ENCODE results near the gene ATF4.
A peak's percentile ranks its signal among the peaks of the same experiment; 100 is the strongest.

Gene ATF4

DNA sequence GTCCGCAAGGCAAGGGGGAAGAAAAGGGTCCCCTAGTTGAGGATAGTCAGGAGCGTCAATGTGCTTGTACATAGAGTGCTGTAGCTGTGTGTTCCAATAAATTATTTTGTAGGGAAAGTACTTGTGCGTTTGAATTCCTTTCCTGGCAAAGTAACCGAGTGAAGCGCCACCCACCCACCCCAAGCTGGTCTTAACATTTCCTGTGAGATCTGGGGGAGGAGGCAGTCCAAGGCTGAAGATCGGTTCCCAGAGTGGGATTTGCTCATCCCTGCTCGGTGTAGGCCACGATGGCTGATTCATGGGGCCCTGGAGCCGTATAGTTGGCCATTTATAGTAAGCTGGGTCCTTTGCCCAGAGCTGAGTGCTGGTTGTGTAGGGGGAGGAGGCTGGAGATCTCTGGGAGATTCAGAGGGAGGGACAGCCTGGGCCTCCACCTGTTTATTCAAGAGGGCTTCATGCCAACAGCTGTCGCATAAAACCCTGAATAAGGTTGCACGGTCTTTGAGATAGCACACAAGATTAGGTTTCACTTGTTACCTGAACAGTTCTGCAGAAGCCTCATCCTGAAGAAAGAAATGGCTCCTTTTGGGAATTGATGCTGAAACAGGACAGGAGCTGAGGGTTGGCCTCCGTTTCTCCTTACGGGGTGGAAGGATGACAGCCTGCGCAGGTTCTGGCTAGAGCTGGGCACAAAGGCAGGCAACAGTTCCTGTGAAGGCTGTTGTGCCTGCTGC is 2.4 kb downstream of the ATF4 start:
- TF ChIP-seq, protein P1, sequence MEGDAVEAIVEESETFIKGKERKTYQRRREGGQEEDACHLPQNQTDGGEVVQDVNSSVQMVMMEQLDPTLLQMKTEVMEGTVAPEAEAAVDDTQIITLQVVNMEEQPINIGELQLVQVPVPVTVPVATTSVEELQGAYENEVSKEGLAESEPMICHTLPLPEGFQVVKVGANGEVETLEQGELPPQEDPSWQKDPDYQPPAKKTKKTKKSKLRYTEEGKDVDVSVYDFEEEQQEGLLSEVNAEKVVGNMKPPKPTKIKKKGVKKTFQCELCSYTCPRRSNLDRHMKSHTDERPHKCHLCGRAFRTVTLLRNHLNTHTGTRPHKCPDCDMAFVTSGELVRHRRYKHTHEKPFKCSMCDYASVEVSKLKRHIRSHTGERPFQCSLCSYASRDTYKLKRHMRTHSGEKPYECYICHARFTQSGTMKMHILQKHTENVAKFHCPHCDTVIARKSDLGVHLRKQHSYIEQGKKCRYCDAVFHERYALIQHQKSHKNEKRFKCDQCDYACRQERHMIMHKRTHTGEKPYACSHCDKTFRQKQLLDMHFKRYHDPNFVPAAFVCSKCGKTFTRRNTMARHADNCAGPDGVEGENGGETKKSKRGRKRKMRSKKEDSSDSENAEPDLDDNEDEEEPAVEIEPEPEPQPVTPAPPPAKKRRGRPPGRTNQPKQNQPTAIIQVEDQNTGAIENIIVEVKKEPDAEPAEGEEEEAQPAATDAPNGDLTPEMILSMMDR (conservative IDR thresholded peaks at IDR 0.05) = no peak
- H3K27ac ChIP-seq = peak overlapping the region; percentile 98

DNA sequence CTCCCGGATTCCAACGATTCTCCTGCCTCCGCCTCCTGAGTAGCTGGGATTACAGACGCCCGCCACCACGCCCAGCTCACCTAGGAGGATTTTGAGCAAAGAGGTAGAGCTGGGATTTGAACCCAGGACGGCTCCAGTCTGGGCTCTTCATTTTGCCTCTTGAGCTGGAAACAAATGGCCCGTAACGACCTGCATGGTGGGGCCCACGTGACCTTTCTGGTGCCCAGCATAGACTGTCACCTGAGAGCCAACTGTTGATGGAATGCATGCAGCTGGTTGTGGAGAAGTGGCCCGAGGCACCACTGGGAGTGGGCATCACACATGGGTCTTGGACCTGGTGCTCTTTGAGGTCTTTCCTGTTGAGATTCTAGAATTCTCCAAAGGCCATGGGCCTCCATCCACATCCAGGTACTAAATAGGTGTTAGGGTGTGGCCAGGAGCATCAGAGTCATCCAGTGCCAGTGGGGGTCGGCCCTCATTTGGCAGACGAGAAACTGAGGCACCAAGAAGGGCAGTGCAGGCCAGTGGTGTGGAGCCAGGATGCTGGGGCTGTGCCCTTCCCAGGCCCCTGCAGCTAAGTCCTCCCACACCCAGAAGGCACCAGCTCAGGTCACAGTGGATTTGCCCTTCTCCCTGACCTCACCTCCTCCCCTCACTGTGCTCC is 3.9 kb downstream of the ATF4 start:
- TF ChIP-seq, protein P1 (conservative IDR thresholded peaks at IDR 0.05) = no peak
- H3K27ac ChIP-seq = peak overlapping the region; percentile 98

DNA sequence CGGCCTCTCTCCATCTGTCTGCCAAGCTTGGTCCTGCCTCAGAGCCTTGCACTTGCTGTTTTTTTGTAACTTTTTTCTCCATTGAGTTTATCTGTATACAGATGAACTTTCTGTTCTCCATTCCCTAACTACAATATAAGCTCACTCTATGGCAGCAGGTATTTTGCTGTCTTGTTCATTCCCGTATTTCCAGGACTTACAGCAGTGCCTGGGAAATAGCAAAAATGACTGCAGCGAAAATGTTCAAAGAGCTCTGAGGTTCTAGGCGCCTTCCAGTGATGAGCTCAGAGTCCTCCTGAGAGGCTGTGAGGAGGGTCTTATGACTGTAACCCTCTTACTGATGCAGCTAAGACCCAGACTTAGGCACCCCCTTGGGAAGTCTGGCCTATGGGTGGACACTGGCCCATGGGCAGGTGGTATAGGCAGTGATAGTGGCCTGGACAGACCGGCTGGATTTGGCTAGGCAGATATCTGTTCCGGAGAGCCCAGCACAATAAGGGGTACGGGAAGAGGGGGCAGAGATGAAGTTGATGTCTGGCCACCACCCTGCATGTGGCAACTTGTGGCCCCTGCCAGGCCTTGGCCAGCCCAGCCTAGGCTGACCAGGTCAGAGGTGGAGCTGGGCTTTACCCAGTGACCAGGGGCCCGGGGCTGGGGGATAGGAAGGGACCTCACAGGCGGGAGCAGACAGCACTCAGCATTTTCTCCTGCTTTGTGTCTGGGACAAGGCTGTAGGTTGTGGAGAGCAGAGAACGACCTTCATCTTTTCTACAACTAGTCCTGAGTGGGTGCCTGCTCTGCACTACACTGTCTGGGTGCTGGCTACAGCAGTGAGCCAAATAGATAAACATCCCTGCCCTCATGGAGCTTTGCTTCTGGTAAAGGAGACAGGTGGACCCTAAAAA is 4.6 kb downstream of the ATF4 start:
- TF ChIP-seq, protein P1 (conservative IDR thresholded peaks at IDR 0.05) = no peak
- H3K27ac ChIP-seq = peak overlapping the region; percentile 98

DNA sequence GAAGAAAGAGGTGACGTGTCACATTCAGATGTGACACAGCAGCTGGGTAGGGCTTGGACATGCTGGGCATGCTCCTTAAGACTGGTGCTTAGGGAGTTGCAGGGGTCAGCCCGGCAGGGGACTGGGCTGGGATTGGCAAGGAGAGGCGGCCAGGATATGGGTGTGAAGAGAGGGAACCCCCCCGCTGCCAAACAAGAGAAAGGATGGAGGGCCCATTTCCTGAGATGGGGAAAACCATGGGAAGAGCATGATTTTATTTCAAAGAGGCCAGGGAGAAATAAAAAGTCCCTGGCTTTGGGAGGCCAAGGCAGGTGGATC is 5.3 kb downstream of the ATF4 start:
- TF ChIP-seq, protein P1 (conservative IDR thresholded peaks at IDR 0.05) = no peak

DNA sequence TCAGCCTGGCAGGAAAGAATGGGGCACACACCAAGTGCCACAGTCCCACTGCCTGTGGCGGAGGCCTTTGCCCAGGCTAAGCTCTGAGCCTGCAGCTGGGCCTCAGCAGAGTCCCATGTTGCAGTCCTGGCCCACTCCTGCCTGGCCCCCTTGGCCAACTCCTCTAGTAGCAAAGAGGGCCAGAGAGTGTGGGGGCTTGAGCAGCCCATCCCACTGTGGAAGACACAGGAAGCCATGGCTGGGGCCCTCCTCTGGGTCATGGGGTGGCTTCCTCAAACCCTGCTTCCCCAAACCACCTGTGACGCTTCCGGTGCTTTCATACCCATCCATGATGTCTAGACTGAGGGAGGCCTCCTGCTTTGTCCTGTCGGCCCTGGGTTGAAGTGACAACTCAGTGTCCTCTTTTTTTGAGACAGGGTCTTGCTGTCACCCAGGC is 6.4 kb downstream of the ATF4 start:
- H3K27ac ChIP-seq = peak overlapping the region; percentile 98
- TF ChIP-seq, protein P1 (conservative IDR thresholded peaks at IDR 0.05) = no peak

More for the DNA sequence above, 5.3 kb downstream of the ATF4 start:
- H3K27ac ChIP-seq = peak overlapping the region; percentile 98

DNA sequence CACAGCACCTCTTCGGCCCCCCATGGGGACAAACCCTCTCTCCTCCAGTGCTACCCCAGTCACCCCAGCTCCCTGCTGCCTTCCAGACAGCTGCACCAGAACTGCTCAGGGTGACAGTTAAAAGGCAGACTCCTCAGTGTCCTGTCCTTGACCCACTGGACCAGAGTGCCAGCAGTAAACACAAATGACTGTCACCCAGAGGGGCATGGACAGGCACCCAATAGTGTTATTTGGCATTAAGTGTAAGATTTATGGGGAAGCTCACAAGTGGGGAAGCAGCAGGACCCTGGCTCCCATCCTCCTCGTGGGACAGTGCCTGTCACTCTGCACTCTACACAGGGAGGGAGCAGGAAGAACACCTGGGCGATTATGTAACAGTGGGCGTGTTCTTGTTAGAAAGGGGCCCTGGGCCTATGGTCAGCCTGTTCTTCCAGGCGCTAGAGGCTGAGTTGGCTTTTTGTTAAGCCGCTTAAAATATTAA is 7.2 kb downstream of the ATF4 start:
- H3K27ac ChIP-seq = peak overlapping the region; percentile 98
- TF ChIP-seq, protein P1 (conservative IDR thresholded peaks at IDR 0.05) = no peak

Measured in VCaP (cell line).